Endothelial cell of umbilical vein (primary cell): ENCODE data around the gene TP53RK. TPM values are rescaled to one million over a fixed set of nuclear protein-coding genes. Genes with fewer than 3 reads are reported as not detected.

ENCODE experiments used
- BruUV-seq: library from RNA; stranded (reverse); fragments of 400-500 nt; replicated peaks from 2 replicates; lab custom pipeline; 2021; lab: Mats Ljungman, UMichigan
- CTCF ChIA-PET: fragments of 300-600, 350-600 bp; sonication (Branson Sonifier 250); formaldehyde crosslinking; loops from one replicate; lab custom pipeline; 2021; ENCODE audit warnings: antibody characterized with exemption, inconsistent platforms; lab: Charles Lee
- POLR2A ChIA-PET: fragments of 300-600, 350-600 bp; sonication (Branson Sonifier 250); formaldehyde crosslinking; loops from one replicate; lab custom pipeline; 2021; ENCODE audit warnings: antibody characterized with exemption, inconsistent platforms; lab: Charles Lee
- DNase-seq: peaks from one replicate; pipeline ENCODE4 v3.0.0-alpha.2; 2011; ENCODE audit warnings: low read depth, low spot score
- FAIRE-seq: peaks from 2 replicates; lab custom pipeline; 2011; peaks lifted over from hg19 to GRCh38; lab: Jason Lieb, UNC
- H2AFZ ChIP-seq: 2 replicates; pipeline ENCODE4 v1.6.0; 2012; ENCODE audit warnings: low read depth, low read length, control low read depth, inconsistent platforms
- H3K27ac ChIP-seq: 2 replicates; pipeline ENCODE4 v1.5.1; 2011; ENCODE audit warnings: low read depth, mild to moderate bottlenecking, control low read depth, low read length, moderate library complexity; ENCODE audit not compliant: insufficient read depth
- H3K27me3 ChIP-seq, 2 experiments: 2 replicates each; pipeline versions ENCODE4 v1.6.0 to v1.6.1; 2011; ENCODE audit warnings: low read length in 2 of 2, mixed read lengths in 1 of 2; ENCODE audit not compliant: control insufficient read depth in 2 of 2, insufficient read depth in 2 of 2
- H3K36me3 ChIP-seq, 2 experiments: 2 replicates in 1 of 2; 3 replicates in 1 of 2; pipeline ENCODE4 v1.5.1; 2011; ENCODE audit warnings: low read length in 2 of 2, mild to moderate bottlenecking in 1 of 2, moderate library complexity in 1 of 2; ENCODE audit not compliant: control insufficient read depth in 2 of 2, insufficient read depth in 2 of 2; ENCODE audit errors: extremely low read depth in 1 of 2
- H3K4me1 ChIP-seq: 3 replicates; pipeline ENCODE4 v1.5.1; 2011; ENCODE audit warnings: mild to moderate bottlenecking, low read length; ENCODE audit not compliant: control insufficient read depth, insufficient read depth; ENCODE audit errors: extremely low read depth
- H3K4me2 ChIP-seq: 2 replicates; pipeline ENCODE4 v1.6.1; 2011; ENCODE audit warnings: low read length, control low read depth, mixed read lengths; ENCODE audit not compliant: insufficient read depth
- H3K4me3 ChIP-seq, 3 experiments: fragments of 200-600 bp in 1 of 3; sonication (generic), shearing (Covaris generic) in 1 of 3; replicated peaks in 1 of 3; 2 replicates each; pipeline ENCODE4 v1.5.1; 2011 to 2016; ENCODE audit warnings: control low read depth in 3 of 3, low read length in 3 of 3, mild to moderate bottlenecking in 2 of 3, inconsistent platforms in 1 of 3, low read depth in 1 of 3, moderate library complexity in 1 of 3; ENCODE audit not compliant: insufficient read depth in 1 of 3
- H3K79me2 ChIP-seq: 2 replicates; pipeline ENCODE4 v1.6.0; 2012; ENCODE audit warnings: low read length, inconsistent platforms; ENCODE audit not compliant: control insufficient read depth, insufficient read depth
- H3K9ac ChIP-seq: replicated peaks from 2 replicates; pipeline ENCODE3; 2011; ENCODE audit warnings: low read length, control low read depth; ENCODE audit not compliant: insufficient read depth; ENCODE audit errors: extremely low read depth
- H3K9me1 ChIP-seq: replicated peaks from 3 replicates; pipeline ENCODE4 v1.6.0; 2011; ENCODE audit warnings: mild to moderate bottlenecking, low read length; ENCODE audit not compliant: control insufficient read depth, insufficient read depth; ENCODE audit errors: extremely low read depth
- H3K9me3 ChIP-seq: replicated peaks from 2 replicates; pipeline ENCODE4 v1.5.1; 2012; ENCODE audit warnings: low read length, inconsistent platforms; ENCODE audit not compliant: control insufficient read depth, insufficient read depth
- H4K20me1 ChIP-seq: replicated peaks from 2 replicates; pipeline ENCODE3; 2011; ENCODE audit warnings: mild to moderate bottlenecking, low read length; ENCODE audit not compliant: control insufficient read depth, insufficient read depth; ENCODE audit errors: extremely low read depth
- CTCF ChIP-seq, 2 donors: IDR thresholded peaks; 1 replicate in 1 of 2; 2 replicates in 1 of 2; pipeline ENCODE4 v1.5.1; 2011; ENCODE audit warnings: low read length in 2 of 2, mild to moderate bottlenecking in 2 of 2, moderate library complexity in 2 of 2, control low read depth in 1 of 2, inconsistent platforms in 1 of 2, low read depth in 1 of 2; ENCODE audit not compliant: insufficient read depth in 1 of 2; ENCODE audit errors: extremely low read depth in 1 of 2
- EZH2 ChIP-seq: IDR thresholded peaks from 2 replicates; pipeline ENCODE4 v1.6.1; 2012; ENCODE audit warnings: borderline replicate concordance, low read depth, mild to moderate bottlenecking, moderate library complexity, low read length, inconsistent platforms; ENCODE audit not compliant: severe bottlenecking
- FOS ChIP-seq: IDR thresholded peaks from 2 replicates; pipeline ENCODE4 v1.6.1; 2011; ENCODE audit warnings: mild to moderate bottlenecking, low read length, moderate library complexity, borderline replicate concordance; ENCODE audit not compliant: insufficient read depth
- GATA2 ChIP-seq: IDR thresholded peaks from 2 replicates; pipeline ENCODE4 v1.7.0; 2011; ENCODE audit warnings: low read depth, mild to moderate bottlenecking, moderate library complexity, mixed read lengths, low read length; ENCODE audit not compliant: insufficient read length, insufficient read depth
- JUN ChIP-seq: IDR thresholded peaks from 2 replicates; pipeline ENCODE4 v1.6.1; 2011; ENCODE audit warnings: borderline replicate concordance, low read depth; ENCODE audit not compliant: insufficient read length, insufficient read depth
- MYC ChIP-seq: IDR thresholded peaks from one replicate; pipeline ENCODE4 v1.6.1; 2011; ENCODE audit warnings: mild to moderate bottlenecking, low read depth, low read length
- POLR2A ChIP-seq: IDR thresholded peaks from 2 replicates; pipeline ENCODE4 v1.6.1; 2012; ENCODE audit warnings: low read depth, mild to moderate bottlenecking, control low read depth, low read length
- POLR2AphosphoS5 ChIP-seq: IDR thresholded peaks from 2 replicates; pipeline ENCODE4 v1.6.1; 2012; ENCODE audit warnings: low read depth, mild to moderate bottlenecking, control low read depth, low read length, moderate library complexity; ENCODE audit not compliant: insufficient read depth
- dilution Hi-C: fragments of 300-500 bp; cut with MboI; formaldehyde crosslinking; loops from one replicate; pipeline ENCODE4 v1.15.0; 2019; ENCODE audit warnings: low sequenced_read_pairs; ENCODE audit not compliant: extremely low pct_ligation_motif_present
- intact Hi-C: fragments of 100-400 bp; cut with micrococcal nuclease; formaldehyde crosslinking; loops from one replicate; pipeline ENCODE4 v1.10.0; 2022
- polyA plus RNA-seq, 4 experiments: library from polyadenylated mRNA; depleted of rRNA in 3 of 4; stranded (reverse) in 3 of 4; unstranded in 1 of 4; fragments of >200 nt; gene quantifications; 2 replicates each; pipeline versions ENCODE4 v1.2.1 to v1.2.3, GENCODE V29; 2011 to 2012; ENCODE audit warnings: missing spikeins in 1 of 4
- total RNA-seq: library from RNA; stranded (reverse); gene quantifications from 2 replicates; pipeline ENCODE4 v1.2.3, GENCODE V29; 2021
- TF ChIP-seq, protein P1 (sequence below): IDR thresholded peaks from 2 replicates; pipeline ENCODE4 v1.6.1; 2011; ENCODE audit not compliant: insufficient read depth, insufficient read length

The TP53RK gene
- total and polyA plus RNA-seq, 2 donors (not counting 3 experiments of a cell fraction or from before 2014, with no cell fraction given) = 7.0 to 13.1 TPM

- dilution Hi-C loops = no loop called here
- Histone ChIP-seq H3K36me3 (no peaks in the 10 kb centered on the region), H3K9me1 (no peaks in the 10 kb centered on the region), H3K4me3 (no peak overlapping the region), H3K4me1 (no peaks in the 10 kb centered on the region), H3K4me2 (no peak overlapping the region), H4K20me1 (no peaks in the 10 kb centered on the region), H3K9me3 (no peaks in the 10 kb centered on the region), H2AFZ (no peak overlapping the region), H3K27me3 (no peaks in the 10 kb centered on the region), H3K27ac (no peak overlapping the region), H3K9ac (no peak overlapping the region), H3K79me2 (no peaks in the 10 kb centered on the region)
- FAIRE-seq (no peak), DNase-seq (no peak)
- ChIA-PET CTCF (no interaction called here), POLR2A (no interaction called here)
- intact Hi-C loops = no loop called here
- TF ChIP-seq CTCF (IDR thresholded peaks at IDR 0.05; ENCODE audit: extremely low read depth in 1 of 2, insufficient read depth in 1 of 2, low read depth in 1 of 2, low read length in 2 of 2) (no peak), POLR2A (no peak), MYC (no peak), EZH2 (no peak), JUN (no peak), POLR2AphosphoS5 (no peak), FOS (no peak), GATA2 (no peak)
- TF ChIP-seq, protein P1, sequence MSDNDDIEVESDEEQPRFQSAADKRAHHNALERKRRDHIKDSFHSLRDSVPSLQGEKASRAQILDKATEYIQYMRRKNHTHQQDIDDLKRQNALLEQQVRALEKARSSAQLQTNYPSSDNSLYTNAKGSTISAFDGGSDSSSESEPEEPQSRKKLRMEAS = no peak
- BruUV-seq = no TSS peak
Measured at GRCh38 chr20:46637020-46637419, 52.2 kb downstream of the TP53RK start.
